ENCODE results near the gene FOXP4.

- TF ChIP-seq CTCF (IDR thresholded peaks at IDR 0.05) (no peak), POLR2A (IDR thresholded peaks at IDR 0.05; ENCODE audit: low read depth) (no peak), POLR2AphosphoS5 (IDR thresholded peaks at IDR 0.05) (no peak)
These were observed 15.7 kb upstream of the FOXP4 start for GRCh38 chr6:41530476-41530875.
